NCI-H1930 (cell line): ENCODE measurements around the gene CLEC1A.
"Not testable (repeated sequence)": the region's sequence is repeated elsewhere in the genome, so short reads cannot be mapped to it uniquely, and the experiment has no call there.

Source experiments
- DNase-seq, 2 experiments: peaks; one replicate each; lab custom pipeline; 2025; lab: John Stamatoyannopoulos, UW

The CLEC1A gene

GRCh38 chr12:10048526-10048925 is 50.3 kb downstream of the CLEC1A start:
- DNase-seq: no peak

- DNase-seq: no peak
Observed at GRCh38 chr12:10042167-10042566, 56.6 kb downstream of the CLEC1A start.

DNA sequence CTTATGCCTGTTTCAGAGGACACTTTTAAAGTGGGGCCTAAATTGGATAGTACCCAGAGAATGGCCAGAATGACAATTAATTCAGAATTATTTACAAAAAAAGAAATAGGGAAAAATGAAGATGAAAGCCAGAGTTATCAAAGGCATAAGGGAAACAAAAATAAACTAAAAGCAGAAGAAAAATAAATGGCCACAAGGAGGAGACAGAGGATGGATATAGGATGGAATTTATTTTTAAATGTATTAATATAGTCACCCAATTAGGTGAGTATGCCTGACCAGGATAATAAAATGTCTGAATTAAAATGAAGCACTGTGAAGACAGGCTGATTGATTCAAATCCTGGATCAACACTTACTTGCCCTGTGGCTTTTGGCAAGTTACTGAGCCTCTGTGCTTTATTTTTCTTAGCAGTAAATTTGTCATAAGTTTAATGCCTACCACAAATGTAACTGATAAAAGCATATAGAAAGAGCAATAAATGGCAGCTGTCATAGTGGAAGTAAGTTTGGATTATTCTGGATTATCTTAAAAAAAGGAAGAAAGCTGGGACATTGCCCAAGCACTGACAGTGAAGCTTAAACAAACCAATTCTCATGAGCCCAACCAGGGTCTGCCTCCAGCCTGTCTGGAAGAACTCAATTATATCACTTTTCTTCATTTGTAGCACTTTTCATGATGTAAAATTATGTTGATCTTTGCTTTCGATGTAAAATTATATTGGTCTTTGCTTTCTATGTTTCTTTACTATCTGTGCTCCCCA is 64.8 kb downstream of the CLEC1A start:
- no peak for DNase-seq

- DNase-seq: no peak
Observed at GRCh38 chr12:10031771-10032175, 67.0 kb downstream of the CLEC1A start.

GRCh38 chr12:10031321-10031720 is 67.5 kb downstream of the CLEC1A start:
- DNase-seq: no peak

DNA sequence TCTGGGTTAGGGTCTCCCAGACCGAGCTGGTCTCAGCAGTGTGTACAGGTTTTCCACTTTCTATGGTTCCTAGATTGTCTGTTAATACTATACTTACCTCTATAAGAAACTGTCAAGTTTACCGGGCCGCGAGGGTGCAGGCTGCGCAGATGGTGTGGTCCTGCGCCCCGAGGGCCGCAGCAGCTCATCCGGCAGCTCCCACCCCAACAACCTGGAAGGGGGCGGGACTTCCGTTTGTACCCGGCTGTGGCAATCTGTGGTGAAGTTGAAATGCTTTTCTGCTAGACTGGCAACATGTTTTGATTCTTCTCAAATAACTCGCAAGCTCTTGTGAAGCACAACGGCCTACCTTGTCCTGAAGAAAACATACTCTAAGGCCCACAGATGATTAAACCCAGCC is 68.3 kb downstream of the CLEC1A start, which contains the start of gene CLEC9A:
Gene CLEC9A, plus strand, starts transcription at position 237 of the 400 bp plus-strand sequence. CDS start 22,006 bp downstream, outside the sequence.
- no peak for DNase-seq

GRCh38 chr12:10027721-10028120 is 71.1 kb downstream of the CLEC1A start:
- DNase-seq: no peak

DNA sequence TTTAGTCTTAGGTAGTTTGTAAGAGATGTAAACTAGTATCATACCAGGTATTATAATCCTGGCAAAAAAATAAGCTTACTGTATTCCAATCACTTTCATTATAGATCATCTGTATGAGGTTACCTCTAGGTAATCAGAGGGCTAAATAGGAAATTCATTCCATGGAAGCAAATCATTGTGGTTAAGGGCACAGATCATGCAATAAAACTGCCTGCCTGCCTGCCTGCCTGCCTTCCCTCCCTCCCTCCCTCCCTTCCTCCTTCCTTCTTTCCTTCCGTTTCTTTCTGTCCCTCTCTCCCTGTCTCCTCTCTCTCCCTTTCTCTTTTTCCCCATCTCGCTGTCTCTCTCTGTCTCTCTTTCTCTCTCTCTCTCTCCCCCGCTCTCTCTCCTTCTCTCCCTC is 71.5 kb downstream of the CLEC1A start:
- no peak for DNase-seq

DNA sequence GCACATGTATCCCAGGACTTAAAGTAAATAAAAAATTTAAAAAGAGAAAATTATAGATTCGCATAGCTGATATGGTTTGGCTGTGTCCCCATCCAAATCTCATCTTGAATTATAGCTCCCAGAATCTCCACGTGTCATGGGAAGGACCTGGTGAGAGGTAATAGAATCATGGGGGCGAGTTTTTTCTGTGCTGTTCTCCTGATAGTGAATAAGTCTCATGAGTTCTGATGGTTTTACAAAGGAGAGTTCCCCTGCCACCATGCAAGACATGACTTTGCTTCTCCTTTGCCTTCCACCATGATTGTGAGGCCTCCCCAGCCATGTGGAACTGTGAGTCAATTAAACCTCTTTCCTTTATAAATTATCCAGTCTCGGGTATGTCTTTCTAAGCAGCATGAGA is 72.1 kb downstream of the CLEC1A start:
- not testable (repeated sequence) for DNase-seq

GRCh38 chr12:10025236-10025635 is 73.5 kb downstream of the CLEC1A start:
- no peak for DNase-seq

- DNase-seq: no peak
Observed at GRCh38 chr12:10021342-10021741, 77.4 kb downstream of the CLEC1A start.
